ENCODE results near the gene MINDY2.
A peak's percentile ranks its signal among the peaks of the same experiment; 100 is the strongest.
"Not testable (repeated sequence)": the region's sequence is repeated elsewhere in the genome, so short reads cannot be mapped to it uniquely, and the experiment has no call there.

Gene MINDY2

DNA sequence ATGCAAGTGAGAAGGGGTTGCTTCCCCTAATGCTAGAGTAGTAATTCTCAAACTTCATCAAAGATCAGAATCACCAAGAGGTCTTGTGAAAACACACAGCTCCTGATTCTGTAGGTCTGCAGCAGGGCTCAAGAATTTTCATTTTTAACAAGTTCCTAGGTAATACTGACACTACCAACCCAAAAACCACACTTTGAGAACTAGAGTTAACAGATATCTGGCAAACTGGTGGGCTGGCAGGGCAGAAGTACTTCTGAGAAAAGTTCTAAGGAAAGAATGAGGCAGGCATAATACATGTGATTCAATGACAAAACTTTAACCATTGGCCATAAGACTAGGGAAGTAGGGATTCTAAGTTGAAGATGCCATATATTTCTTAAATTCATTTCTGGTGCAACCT, 8.8 kb upstream of the MINDY2 start:
- Histone ChIP-seq H3K4me3 (ENCODE audit: low read length) (no peak overlapping the region), H3K36me3 (ENCODE audit: insufficient read depth, low read length) (no peaks in the 10 kb centered on the region), H2AFZ (ENCODE audit: low read depth, low read length) (no peak overlapping the region), H3K9me3 (ENCODE audit: low read length) (no peaks in the 10 kb centered on the region), H3K4me1 (ENCODE audit: insufficient read depth, low read length) (no peaks in the 10 kb centered on the region), H3K27me3 (ENCODE audit: insufficient read depth, low read length) (no peaks in the 10 kb centered on the region)

DNA sequence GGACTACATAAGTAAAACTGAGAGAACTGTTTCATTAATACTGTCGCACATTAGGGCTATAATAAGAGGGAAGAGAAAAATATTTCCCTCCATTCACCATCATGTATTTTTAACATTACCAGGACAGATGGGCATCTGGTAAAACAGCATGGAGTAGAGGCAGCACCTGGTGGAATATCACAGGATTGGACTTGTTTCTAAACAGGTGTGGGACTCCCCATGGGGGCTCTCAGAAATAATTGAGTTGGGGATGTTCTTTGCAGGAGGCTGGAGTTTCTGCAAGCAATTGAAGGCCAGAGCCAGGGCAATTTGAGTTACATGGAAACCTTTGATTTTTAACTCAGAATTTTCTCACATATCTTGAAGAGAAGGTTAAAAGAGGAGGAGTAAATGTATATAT, 8.4 kb upstream of the MINDY2 start:
- no peaks in the 10 kb centered on the region for H3K4me1 ChIP-seq (ENCODE audit: insufficient read depth, low read length)
- H3K36me3 ChIP-seq (ENCODE audit: insufficient read depth, low read length): no peaks in the 10 kb centered on the region
- no peak overlapping the region for H2AFZ ChIP-seq (ENCODE audit: low read depth, low read length)
- H3K4me3 ChIP-seq (ENCODE audit: low read length): no peak overlapping the region
- H3K27me3 ChIP-seq (ENCODE audit: insufficient read depth, low read length): no peaks in the 10 kb centered on the region
- H3K9me3 ChIP-seq (ENCODE audit: low read length): no peaks in the 10 kb centered on the region

DNA sequence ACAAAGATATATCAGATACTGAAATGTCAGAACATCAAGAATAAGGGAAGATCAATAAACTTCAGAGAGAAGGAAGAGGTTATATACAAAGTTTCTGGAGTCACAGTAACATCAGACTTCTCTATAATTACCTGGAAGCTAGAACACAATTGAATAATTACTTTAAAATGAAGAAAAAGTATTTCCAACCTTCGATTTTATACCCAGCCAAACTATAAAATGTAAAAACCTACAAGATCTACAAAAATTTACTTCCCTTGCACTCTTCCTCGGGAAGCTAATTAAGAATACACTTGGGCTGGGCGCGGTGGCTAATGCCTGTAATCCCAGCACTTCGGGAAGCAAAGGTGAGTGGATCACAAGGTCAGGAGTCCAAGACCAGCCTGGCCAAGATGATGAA, 6.6 kb upstream of the MINDY2 start:
- H3K9me3 ChIP-seq (ENCODE audit: low read length): no peaks in the 10 kb centered on the region

DNA sequence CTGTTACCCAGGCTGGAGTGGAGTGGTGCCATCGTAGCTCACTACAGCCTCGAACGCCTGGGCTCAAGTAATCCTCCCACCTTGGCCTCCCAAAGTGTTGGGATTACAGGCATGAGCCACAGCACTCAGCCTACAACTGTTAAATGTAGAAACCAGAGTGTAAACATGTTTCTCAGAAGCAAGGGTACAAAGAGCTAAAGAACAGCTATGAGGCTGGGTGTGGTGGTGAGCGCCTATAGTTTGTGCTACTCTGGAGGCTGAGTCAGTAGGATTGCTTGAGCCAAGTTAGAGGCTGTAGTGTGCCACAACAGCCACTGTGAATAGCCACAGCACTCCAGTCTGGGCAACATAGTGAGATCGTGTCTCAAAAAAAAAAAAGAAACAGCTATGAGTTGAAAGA, 4.8 kb upstream of the MINDY2 start:
- no peaks in the 10 kb centered on the region for H3K27me3 ChIP-seq (ENCODE audit: insufficient read depth, low read length)
- no peaks in the 10 kb centered on the region for H3K9me3 ChIP-seq (ENCODE audit: low read length)
- H3K4me1 ChIP-seq (ENCODE audit: insufficient read depth, low read length): peaks cover 7% of the 10 kb centered on the region
- H3K4me3 ChIP-seq (ENCODE audit: low read length): no peak overlapping the region
- no peaks in the 10 kb centered on the region for H3K36me3 ChIP-seq (ENCODE audit: insufficient read depth, low read length)
- H2AFZ ChIP-seq (ENCODE audit: low read depth, low read length): no peak overlapping the region

More for the DNA sequence above, 6.6 kb upstream of the MINDY2 start:
- Histone ChIP-seq H2AFZ (ENCODE audit: low read depth, low read length) (no peak overlapping the region), H3K27me3 (ENCODE audit: insufficient read depth, low read length) (no peaks in the 10 kb centered on the region), H3K4me1 (ENCODE audit: insufficient read depth, low read length) (no peaks in the 10 kb centered on the region), H3K36me3 (ENCODE audit: insufficient read depth, low read length) (no peaks in the 10 kb centered on the region), H3K4me3 (ENCODE audit: low read length) (no peak overlapping the region)

DNA sequence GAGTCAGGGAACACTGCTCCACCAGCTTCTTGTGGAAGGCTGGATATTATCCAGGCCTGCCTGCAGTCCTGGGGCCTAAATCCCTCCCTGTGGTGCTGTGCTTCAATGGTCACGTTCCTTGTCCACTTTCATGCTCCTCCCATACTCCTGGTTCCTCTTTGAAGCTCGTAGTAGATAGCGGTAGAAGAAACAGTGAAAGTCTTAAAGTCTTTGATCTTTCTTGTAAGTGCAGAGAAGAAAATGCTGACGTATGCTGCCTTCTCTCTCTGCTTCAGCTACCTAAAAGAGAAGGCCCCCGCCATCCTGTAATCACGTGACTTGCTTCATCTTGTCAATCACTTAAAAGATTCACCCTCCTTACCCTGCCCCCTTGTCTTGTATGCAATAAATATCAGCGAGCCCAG, 2.5 kb upstream of the MINDY2 start:
- H3K36me3 ChIP-seq (ENCODE audit: insufficient read depth, low read length): not testable (repeated sequence)

DNA sequence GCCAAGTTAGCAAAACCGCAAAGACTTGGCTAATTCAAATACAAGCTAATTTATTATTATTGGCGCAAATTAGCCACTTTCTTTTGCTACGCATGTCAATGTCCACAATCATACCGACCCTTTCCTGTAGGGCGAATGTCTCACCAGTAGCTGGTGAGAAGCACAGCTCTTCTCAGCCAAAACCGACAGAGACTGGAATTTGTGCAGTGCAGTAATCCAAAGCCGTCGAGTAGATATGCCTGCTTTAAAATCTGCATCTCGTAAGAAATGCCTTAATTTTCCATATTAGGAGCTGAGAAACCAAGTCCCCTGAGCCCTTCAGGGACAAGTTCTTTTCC, 614 bp upstream of the MINDY2 start:
- Histone ChIP-seq H3K4me1 (ENCODE audit: insufficient read depth, low read length) (peaks cover 21% of the 10 kb centered on the region), H3K27me3 (ENCODE audit: insufficient read depth, low read length) (no peaks in the 10 kb centered on the region), H3K36me3 (ENCODE audit: insufficient read depth, low read length) (no peaks in the 10 kb centered on the region), H3K9me3 (ENCODE audit: low read length) (no peaks in the 10 kb centered on the region), H2AFZ (ENCODE audit: low read depth, low read length) (peak overlapping the region; percentile 78), H3K4me3 (ENCODE audit: low read length) (peak overlapping the region; percentile 64)

More for the DNA sequence above, 2.5 kb upstream of the MINDY2 start:
- not testable (repeated sequence) for H3K4me3 ChIP-seq (ENCODE audit: low read length); H3K9me3 ChIP-seq (ENCODE audit: low read length); H3K27me3 ChIP-seq (ENCODE audit: insufficient read depth, low read length); H2AFZ ChIP-seq (ENCODE audit: low read depth, low read length)
- peaks cover 21% of the 10 kb centered on the region for H3K4me1 ChIP-seq (ENCODE audit: insufficient read depth, low read length)

DNA sequence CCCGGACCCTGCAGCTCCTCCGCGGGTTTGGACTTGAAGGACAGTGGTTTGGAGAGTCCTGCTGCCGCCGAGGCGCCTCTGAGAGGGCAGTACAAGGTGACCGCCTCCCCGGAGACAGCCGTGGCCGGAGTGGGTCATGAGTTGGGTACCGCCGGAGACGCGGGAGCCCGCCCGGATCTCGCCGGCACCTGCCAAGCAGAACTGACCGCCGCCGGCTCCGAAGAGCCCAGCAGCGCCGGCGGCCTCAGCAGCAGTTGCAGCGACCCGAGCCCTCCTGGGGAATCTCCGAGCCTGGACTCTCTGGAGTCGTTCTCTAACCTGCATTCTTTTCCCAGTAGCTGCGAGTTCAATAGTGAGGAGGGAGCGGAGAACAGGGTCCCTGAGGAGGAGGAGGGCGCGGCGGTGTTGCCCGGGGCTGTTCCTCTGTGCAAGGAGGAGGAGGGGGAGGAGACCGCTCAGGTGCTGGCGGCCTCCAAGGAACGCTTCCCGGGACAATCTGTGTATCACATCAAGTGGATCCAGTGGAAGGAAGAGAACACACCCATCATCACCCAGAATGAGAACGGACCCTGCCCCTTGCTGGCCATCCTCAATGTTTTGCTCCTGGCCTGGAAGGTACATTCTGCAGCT, 634 bp downstream of the MINDY2 start:
- no peaks in the 10 kb centered on the region for H3K9me3 ChIP-seq (ENCODE audit: low read length)
- no peaks in the 10 kb centered on the region for H3K36me3 ChIP-seq (ENCODE audit: insufficient read depth, low read length)

DNA sequence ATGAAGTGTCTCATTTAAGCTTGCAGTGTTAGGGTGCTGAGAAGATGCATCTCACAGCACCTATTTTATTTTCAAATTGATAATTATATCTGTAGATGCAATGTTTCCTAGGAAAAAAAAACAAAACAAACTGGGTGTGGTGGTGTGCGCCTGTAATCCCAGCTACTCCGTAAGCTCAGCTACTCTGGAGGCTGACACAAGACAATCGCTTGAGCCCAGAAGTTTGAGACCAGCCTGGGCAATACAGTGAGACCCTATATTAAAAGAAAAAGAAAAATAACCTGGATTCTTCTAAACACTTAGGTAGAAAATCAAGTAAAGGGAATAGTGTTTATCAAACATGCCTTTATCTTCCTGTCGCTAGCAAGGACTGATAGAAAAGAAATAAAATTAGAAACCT, 1.9 kb downstream of the MINDY2 start:
- Histone ChIP-seq H3K36me3 (ENCODE audit: insufficient read depth, low read length) (no peaks in the 10 kb centered on the region), H3K27me3 (ENCODE audit: insufficient read depth, low read length) (no peaks in the 10 kb centered on the region), H2AFZ (ENCODE audit: low read depth, low read length) (no peak overlapping the region), H3K4me1 (ENCODE audit: insufficient read depth, low read length) (peaks cover 21% of the 10 kb centered on the region), H3K4me3 (ENCODE audit: low read length) (peak overlapping the region; percentile 65), H3K9me3 (ENCODE audit: low read length) (no peaks in the 10 kb centered on the region)

More for the DNA sequence above, 634 bp downstream of the MINDY2 start:
- peak overlapping the region; percentile 65 for H3K4me3 ChIP-seq (ENCODE audit: low read length)
- peak overlapping the region; percentile 57 for H2AFZ ChIP-seq (ENCODE audit: low read depth, low read length)
- H3K27me3 ChIP-seq (ENCODE audit: insufficient read depth, low read length): no peaks in the 10 kb centered on the region
- H3K4me1 ChIP-seq (ENCODE audit: insufficient read depth, low read length): peaks cover 21% of the 10 kb centered on the region

DNA sequence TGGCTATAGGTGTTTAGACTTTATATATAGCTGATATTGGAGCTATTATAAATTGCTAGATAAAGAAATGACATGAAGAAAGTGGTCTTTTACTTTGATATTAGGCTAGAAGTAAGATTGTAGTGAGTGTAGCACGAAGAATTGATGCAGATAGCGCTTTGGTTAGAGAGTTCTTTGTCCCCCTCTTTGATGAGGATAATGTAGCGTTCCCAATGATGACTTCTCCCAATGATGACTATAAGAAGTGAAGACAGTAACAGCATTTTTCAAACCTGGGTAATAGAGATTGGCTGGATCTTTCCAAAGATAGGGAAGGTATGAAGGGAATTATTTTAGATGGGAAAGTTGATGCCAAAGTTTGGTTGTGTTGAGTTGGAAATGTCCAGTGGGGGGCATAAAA, 4.3 kb downstream of the MINDY2 start:
- H3K36me3 ChIP-seq (ENCODE audit: insufficient read depth, low read length): no peaks in the 10 kb centered on the region
- no peak overlapping the region for H2AFZ ChIP-seq (ENCODE audit: low read depth, low read length)
- H3K27me3 ChIP-seq (ENCODE audit: insufficient read depth, low read length): no peaks in the 10 kb centered on the region
- H3K4me3 ChIP-seq (ENCODE audit: low read length): no peak overlapping the region
- H3K4me1 ChIP-seq (ENCODE audit: insufficient read depth, low read length): peaks cover 15% of the 10 kb centered on the region
- no peaks in the 10 kb centered on the region for H3K9me3 ChIP-seq (ENCODE audit: low read length)

DNA sequence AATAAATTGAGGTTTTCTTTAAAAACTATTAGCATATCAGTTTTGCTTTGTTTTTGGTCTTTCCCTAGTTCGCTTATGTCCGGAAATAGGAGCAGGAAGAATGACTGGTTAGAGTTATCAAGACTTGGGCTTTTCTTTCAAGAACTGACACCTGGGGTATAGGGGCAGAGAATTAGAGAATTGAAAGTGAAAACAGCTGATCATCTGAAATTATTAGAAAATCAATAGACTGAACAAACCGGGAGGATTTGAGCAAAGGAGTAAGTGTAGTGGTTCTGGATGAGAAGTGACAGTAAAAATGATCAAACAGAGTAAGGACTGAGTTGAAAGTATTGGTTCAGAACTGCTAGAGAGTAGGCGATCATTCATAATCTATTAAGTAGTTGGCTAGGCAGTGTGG, 6.0 kb downstream of the MINDY2 start:
- H3K9me3 ChIP-seq (ENCODE audit: low read length): no peaks in the 10 kb centered on the region

DNA sequence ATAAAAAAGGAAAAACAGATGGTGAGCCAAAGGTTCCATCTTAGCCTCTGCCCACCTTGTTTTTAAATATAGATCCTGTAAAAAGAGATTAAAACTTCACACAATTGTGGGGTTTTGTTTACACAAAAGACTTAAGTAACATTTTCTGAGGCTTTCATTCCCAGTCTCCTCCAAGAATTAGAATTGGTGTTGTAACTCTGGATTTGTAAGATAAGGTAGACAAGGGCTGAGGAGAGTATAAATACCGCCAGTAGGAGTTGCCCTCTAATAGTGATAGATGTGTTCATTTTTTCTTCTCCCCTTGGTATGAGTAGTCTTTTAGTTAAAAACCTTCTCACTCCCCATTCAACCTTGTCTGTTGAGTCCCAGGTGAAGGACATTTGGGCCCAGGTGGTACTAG, 8.5 kb downstream of the MINDY2 start:
- Histone ChIP-seq H3K36me3 (ENCODE audit: insufficient read depth, low read length) (peaks cover 2% of the 10 kb centered on the region), H3K4me3 (ENCODE audit: low read length) (no peak overlapping the region), H3K27me3 (ENCODE audit: insufficient read depth, low read length) (no peaks in the 10 kb centered on the region), H3K4me1 (ENCODE audit: insufficient read depth, low read length) (no peaks in the 10 kb centered on the region), H2AFZ (ENCODE audit: low read depth, low read length) (no peak overlapping the region), H3K9me3 (ENCODE audit: low read length) (peaks cover 2% of the 10 kb centered on the region)

More for the DNA sequence above, 6.0 kb downstream of the MINDY2 start:
- Histone ChIP-seq H3K4me3 (ENCODE audit: low read length) (no peak overlapping the region), H3K4me1 (ENCODE audit: insufficient read depth, low read length) (peaks cover 13% of the 10 kb centered on the region), H3K27me3 (ENCODE audit: insufficient read depth, low read length) (no peaks in the 10 kb centered on the region), H3K36me3 (ENCODE audit: insufficient read depth, low read length) (no peaks in the 10 kb centered on the region), H2AFZ (ENCODE audit: low read depth, low read length) (no peak overlapping the region)

DNA sequence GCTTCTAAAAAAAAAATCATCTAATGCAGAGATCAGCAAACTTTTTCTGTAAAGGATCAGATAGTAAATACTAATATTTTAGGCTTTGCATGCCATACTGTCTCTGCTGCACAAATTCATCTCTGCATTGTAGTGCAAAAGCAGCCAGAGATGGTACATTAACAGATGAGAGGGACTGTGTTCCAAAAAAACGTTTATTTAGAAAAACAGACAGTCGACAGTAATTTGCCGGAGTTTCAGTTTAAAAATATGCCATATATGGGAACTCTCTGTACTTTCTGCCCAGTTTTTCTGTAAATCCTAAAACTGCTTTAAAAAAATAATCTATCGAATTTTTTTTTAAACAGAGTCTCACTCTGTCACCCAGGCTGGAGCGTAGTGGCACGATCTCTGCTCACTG, 14.3 kb downstream of the MINDY2 start:
- no peaks in the 10 kb centered on the region for H3K4me1 ChIP-seq (ENCODE audit: insufficient read depth, low read length)
- H2AFZ ChIP-seq (ENCODE audit: low read depth, low read length): no peak overlapping the region
- H3K9me3 ChIP-seq (ENCODE audit: low read length): peaks cover 2% of the 10 kb centered on the region
- H3K36me3 ChIP-seq (ENCODE audit: insufficient read depth, low read length): peaks cover 7% of the 10 kb centered on the region
- H3K4me3 ChIP-seq (ENCODE audit: low read length): no peak overlapping the region
- no peaks in the 10 kb centered on the region for H3K27me3 ChIP-seq (ENCODE audit: insufficient read depth, low read length)

DNA sequence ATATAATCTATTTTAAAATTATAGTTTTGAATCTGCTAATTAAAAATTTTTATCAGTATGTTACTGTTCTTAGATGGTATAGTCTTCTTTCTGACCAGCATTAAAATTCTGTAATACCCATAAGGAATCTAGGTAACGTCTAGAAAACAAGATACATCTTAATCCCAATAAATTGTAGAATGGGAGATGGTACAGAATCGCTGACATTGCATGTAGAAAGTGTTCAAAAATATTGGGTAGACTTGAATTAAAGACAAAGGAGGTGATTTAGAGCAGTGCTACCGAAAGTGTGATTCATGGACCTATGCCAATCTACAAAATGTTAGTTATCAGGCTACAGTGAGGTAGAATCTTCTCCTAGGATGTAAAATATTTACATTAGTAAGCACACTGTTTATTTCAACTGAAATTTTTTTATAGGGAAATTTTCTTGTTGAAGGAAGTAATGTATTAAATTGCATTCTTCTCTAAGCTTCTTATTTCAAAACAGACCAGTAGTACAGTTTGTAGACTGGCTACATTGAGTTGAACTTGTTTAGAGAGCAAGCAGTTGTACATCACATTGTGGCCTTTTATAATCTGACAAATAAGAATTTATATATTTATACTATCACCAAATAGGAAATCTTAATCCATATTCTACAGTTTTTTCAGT, 17.1 kb downstream of the MINDY2 start:
- peaks cover 9% of the 10 kb centered on the region for H3K36me3 ChIP-seq (ENCODE audit: insufficient read depth, low read length)
- no peak overlapping the region for H3K4me3 ChIP-seq (ENCODE audit: low read length)
- H3K27me3 ChIP-seq (ENCODE audit: insufficient read depth, low read length): no peaks in the 10 kb centered on the region

DNA sequence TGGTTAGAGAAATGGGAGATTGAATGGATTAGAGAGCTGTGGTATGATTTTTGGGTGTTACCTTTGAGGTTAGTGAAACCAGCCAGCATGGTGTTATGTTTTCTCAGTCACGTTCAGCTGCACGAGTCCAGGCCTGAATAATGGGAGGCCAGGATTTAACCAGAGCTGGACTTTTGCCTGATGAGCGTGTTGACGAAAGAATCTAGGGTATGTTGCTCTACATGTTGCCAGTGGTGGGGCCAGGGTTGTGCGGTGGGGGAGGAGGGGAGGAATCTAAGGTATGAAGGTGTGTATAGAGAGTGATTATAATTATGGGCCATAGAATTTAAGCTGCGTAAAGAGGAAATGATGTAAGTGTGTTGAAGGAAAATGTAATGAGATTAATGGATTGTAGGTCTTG, 22.8 kb downstream of the MINDY2 start:
- H3K36me3 ChIP-seq (ENCODE audit: insufficient read depth, low read length): peaks cover 7% of the 10 kb centered on the region

More for the DNA sequence above, 17.1 kb downstream of the MINDY2 start:
- H3K9me3 ChIP-seq (ENCODE audit: low read length): peaks cover 4% of the 10 kb centered on the region
- no peaks in the 10 kb centered on the region for H3K4me1 ChIP-seq (ENCODE audit: insufficient read depth, low read length)
- H2AFZ ChIP-seq (ENCODE audit: low read depth, low read length): no peak overlapping the region

More for the DNA sequence above, 22.8 kb downstream of the MINDY2 start:
- Histone ChIP-seq H3K4me3 (ENCODE audit: low read length) (no peak overlapping the region), H3K9me3 (ENCODE audit: low read length) (peaks cover 3% of the 10 kb centered on the region), H3K4me1 (ENCODE audit: insufficient read depth, low read length) (no peaks in the 10 kb centered on the region), H2AFZ (ENCODE audit: low read depth, low read length) (no peak overlapping the region), H3K27me3 (ENCODE audit: insufficient read depth, low read length) (no peaks in the 10 kb centered on the region)
